OCI-LY3 (cell line): ENCODE results near the gene TRIM29.
"Not testable (repeated sequence)": the region's sequence is repeated elsewhere in the genome, so short reads cannot be mapped to it uniquely, and the experiment has no call there.

Source experiments
- H2AFZ ChIP-seq: fragments of 200-600, 300-600 bp; shearing (Covaris generic); 2 replicates; pipeline ENCODE4 v1.6.0; 2014; ENCODE audit warnings: antibody characterized with exemption, low read depth, low read length
- H3K27ac ChIP-seq: fragments of 200-600, 300-600 bp; sonication (generic); 2 replicates; pipeline ENCODE4 v1.5.1; 2014; ENCODE audit warnings: mild to moderate bottlenecking, low read length, moderate library complexity, mixed read lengths
- H3K27me3 ChIP-seq: fragments of 200-600, 300-600 bp; sonication (generic); 2 replicates; pipeline ENCODE4 v1.6.1; 2014; ENCODE audit warnings: low read depth, low read length, mixed read lengths
- H3K36me3 ChIP-seq: fragments of 200-600, 300-600 bp; sonication (generic); replicated peaks from 2 replicates; pipeline ENCODE3; 2014; ENCODE audit warnings: low read depth, low read length, mixed read lengths
- H3K4me1 ChIP-seq: fragments of 300-600, 200-600 bp; sonication (generic); 2 replicates; pipeline ENCODE4 v1.6.1; 2014; ENCODE audit warnings: low read length, mixed read lengths
- H3K4me2 ChIP-seq: fragments of 200-600, 300-600 bp; sonication (generic); 2 replicates; pipeline ENCODE4 v1.6.1; 2014; ENCODE audit warnings: low read length, mixed read lengths
- H3K4me3 ChIP-seq: fragments of 300-600, 200-600 bp; sonication (generic); 2 replicates; pipeline ENCODE4 v1.5.1; 2014; ENCODE audit warnings: antibody characterized with exemption, mild to moderate bottlenecking, low read length, moderate library complexity
- H3K79me2 ChIP-seq: fragments of 300-600, 200-600 bp; shearing (Covaris generic); 2 replicates; pipeline ENCODE4 v1.6.1; 2014; ENCODE audit warnings: mild to moderate bottlenecking, low read length, mixed read lengths
- H3K9ac ChIP-seq: fragments of 300-600, 200-600 bp; shearing (Covaris generic); 2 replicates; pipeline ENCODE4 v1.6.0; 2014; ENCODE audit warnings: mild to moderate bottlenecking, low read length, moderate library complexity
- H3K9me3 ChIP-seq: fragments of 200-600, 300-600 bp; shearing (Covaris generic); 2 replicates; pipeline ENCODE4 v1.6.1; 2014; ENCODE audit warnings: low read length, mixed read lengths; ENCODE audit not compliant: insufficient read depth
- H4K20me1 ChIP-seq: fragments of 200-600, 300-600 bp; sonication (generic); 2 replicates; pipeline ENCODE4 v1.6.1; 2016; ENCODE audit warnings: low read length, mixed read lengths; ENCODE audit not compliant: insufficient read depth
- CTCF ChIP-seq: fragments of 200-600, 300-600 bp; sonication (generic); IDR thresholded peaks from 2 replicates; pipeline ENCODE4 v1.5.1; 2014; ENCODE audit warnings: antibody characterized with exemption, low read length, low read depth
- EZH2phosphoT487 ChIP-seq: fragments of 200-600 bp; shearing (Covaris generic); IDR thresholded peaks from 2 replicates; pipeline ENCODE4 v1.6.1; 2018; ENCODE audit warnings: antibody characterized with exemption, mixed run types, low read depth

The TRIM29 gene

GRCh38 chr11:120182790-120183491 is 45.0 kb upstream of the TRIM29 start:
- H3K9me3 ChIP-seq, result no peaks in the 10 kb centered on the region
- H3K36me3 ChIP-seq, result no peaks in the 10 kb centered on the region
- no peak overlapping the region for H2AFZ ChIP-seq
- H3K4me3 ChIP-seq, result no peak overlapping the region
- no peak overlapping the region for H3K4me2 ChIP-seq
- no peaks in the 10 kb centered on the region for H4K20me1 ChIP-seq
- peaks cover 10% of the 10 kb centered on the region for H3K27me3 ChIP-seq
- peaks cover 16% of the 10 kb centered on the region for H3K4me1 ChIP-seq
- peak; percentile 37 for TF ChIP-seq CTCF
- no peak for TF ChIP-seq EZH2phosphoT487
- no peaks in the 10 kb centered on the region for H3K79me2 ChIP-seq
- H3K27ac ChIP-seq, result no peak overlapping the region
- no peak overlapping the region for H3K9ac ChIP-seq

- peaks cover 14% of the 10 kb centered on the region for H3K27me3 ChIP-seq
Observed at GRCh38 chr11:120182372-120182771, 44.5 kb upstream of the TRIM29 start.

DNA sequence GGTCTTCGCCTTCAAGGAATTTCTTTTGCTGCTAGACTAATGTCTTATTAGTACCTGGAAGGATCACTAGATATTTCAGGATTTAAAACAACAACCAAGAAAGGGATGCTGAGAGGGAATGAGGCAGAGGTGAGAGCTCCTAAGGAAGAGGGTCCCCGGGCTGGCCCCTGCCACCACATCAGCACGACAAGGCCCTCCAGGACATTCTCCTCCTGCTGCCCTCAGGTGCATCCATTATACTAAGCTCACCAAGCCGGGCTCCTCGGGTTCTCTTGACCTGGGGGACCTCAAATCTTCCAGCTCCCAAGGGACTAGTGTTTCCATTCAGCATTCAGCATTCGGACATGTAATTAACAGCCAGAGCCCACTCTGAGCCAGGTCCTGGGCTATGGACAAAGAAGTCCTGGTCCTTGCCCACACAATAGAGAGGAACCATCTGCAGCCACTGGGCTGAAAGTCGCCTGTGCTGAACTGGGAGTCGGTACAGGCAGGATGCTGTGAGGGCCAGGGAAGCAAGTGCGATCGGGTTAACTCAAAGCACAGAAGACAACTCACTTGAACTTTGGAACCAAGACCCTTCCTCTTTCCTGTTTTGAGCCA is 43.6 kb upstream of the TRIM29 start:
- Histone ChIP-seq H2AFZ (no peak overlapping the region), H3K27me3 (peaks cover 23% of the 10 kb centered on the region), H4K20me1 (no peaks in the 10 kb centered on the region), H3K79me2 (no peaks in the 10 kb centered on the region), H3K9ac (no peak overlapping the region), H3K4me3 (no peak overlapping the region), H3K4me1 (peaks cover 6% of the 10 kb centered on the region), H3K4me2 (no peak overlapping the region), H3K9me3 (no peaks in the 10 kb centered on the region), H3K27ac (no peak overlapping the region), H3K36me3 (no peaks in the 10 kb centered on the region)
- TF ChIP-seq CTCF, result no peak
- TF ChIP-seq EZH2phosphoT487, result no peak

More at GRCh38 chr11:120182372-120182771, 44.5 kb upstream of the TRIM29 start:
- no peaks in the 10 kb centered on the region for H3K79me2 ChIP-seq
- peaks cover 15% of the 10 kb centered on the region for H3K4me1 ChIP-seq
- no peak overlapping the region for H2AFZ ChIP-seq
- no peaks in the 10 kb centered on the region for H4K20me1 ChIP-seq
- no peak overlapping the region for H3K4me2 ChIP-seq
- H3K36me3 ChIP-seq, result no peaks in the 10 kb centered on the region
- H3K27ac ChIP-seq, result no peak overlapping the region
- H3K9ac ChIP-seq, result no peak overlapping the region
- TF ChIP-seq CTCF (no peak), EZH2phosphoT487 (no peak)
- H3K9me3 ChIP-seq, result no peaks in the 10 kb centered on the region
- H3K4me3 ChIP-seq, result no peak overlapping the region

GRCh38 chr11:120180551-120181232 is 42.8 kb upstream of the TRIM29 start:
- Histone ChIP-seq H3K9ac (no peak overlapping the region), H2AFZ (no peak overlapping the region)

DNA sequence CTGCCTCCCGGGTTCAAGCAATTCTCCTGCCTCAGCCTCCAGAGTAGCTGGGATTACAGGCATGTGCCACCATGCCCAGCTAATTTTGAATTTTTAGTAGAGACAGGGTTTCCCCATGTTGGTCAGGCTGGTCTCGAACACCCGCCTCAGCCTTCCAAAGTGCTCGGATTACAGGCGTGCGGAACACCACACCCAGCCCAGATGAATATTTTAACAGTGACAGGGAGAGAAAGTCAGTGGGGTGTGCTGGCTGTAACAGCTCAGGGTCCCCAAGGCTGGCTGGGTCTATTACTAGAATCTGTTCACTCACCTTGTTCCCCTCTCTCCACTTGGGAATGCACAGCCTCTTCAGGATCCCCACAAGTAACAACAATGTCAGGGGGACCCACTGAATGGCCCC is 42.1 kb upstream of the TRIM29 start:
- not testable (repeated sequence) for H3K4me3 ChIP-seq, H3K4me2 ChIP-seq, H3K27ac ChIP-seq, H4K20me1 ChIP-seq, H3K36me3 ChIP-seq, H3K9ac ChIP-seq, H3K79me2 ChIP-seq, H2AFZ ChIP-seq, H3K9me3 ChIP-seq, H3K4me1 ChIP-seq
- H3K27me3 ChIP-seq, result peaks cover 37% of the 10 kb centered on the region

More at GRCh38 chr11:120180551-120181232, 42.8 kb upstream of the TRIM29 start:
- no peaks in the 10 kb centered on the region for H4K20me1 ChIP-seq
- no peak overlapping the region for H3K4me3 ChIP-seq
- TF ChIP-seq EZH2phosphoT487 (no peak), CTCF (no peak)
- H3K27me3 ChIP-seq, result peaks cover 31% of the 10 kb centered on the region
- no peak overlapping the region for H3K4me2 ChIP-seq
- H3K36me3 ChIP-seq, result no peaks in the 10 kb centered on the region
- H3K4me1 ChIP-seq, result no peaks in the 10 kb centered on the region
- H3K79me2 ChIP-seq, result no peaks in the 10 kb centered on the region
- H3K27ac ChIP-seq, result no peak overlapping the region
- no peaks in the 10 kb centered on the region for H3K9me3 ChIP-seq
